Stimulated activated CD8-positive, alpha-beta memory T cell treated with anti-CD3 and anti-CD28 coated beads, Interleukin-15, amount 100 ng/mL, for 1 hour (primary cell): Measurements from ENCODE around the gene TEX29.

ENCODE experiments used
- DNase-seq: peaks from one replicate; pipeline ENCODE4 v3.0.0-alpha.2; 2020; ENCODE audit warnings: low read depth

TEX29 gene

GRCh38 chr13:111319998-111320911 lies at the start of gene TEX29:
TEX29 (plus strand) TSS chr13:111320642; CDS start chr13:111320891, 249 bp downstream.
- DNase-seq, result no peak

DNA sequence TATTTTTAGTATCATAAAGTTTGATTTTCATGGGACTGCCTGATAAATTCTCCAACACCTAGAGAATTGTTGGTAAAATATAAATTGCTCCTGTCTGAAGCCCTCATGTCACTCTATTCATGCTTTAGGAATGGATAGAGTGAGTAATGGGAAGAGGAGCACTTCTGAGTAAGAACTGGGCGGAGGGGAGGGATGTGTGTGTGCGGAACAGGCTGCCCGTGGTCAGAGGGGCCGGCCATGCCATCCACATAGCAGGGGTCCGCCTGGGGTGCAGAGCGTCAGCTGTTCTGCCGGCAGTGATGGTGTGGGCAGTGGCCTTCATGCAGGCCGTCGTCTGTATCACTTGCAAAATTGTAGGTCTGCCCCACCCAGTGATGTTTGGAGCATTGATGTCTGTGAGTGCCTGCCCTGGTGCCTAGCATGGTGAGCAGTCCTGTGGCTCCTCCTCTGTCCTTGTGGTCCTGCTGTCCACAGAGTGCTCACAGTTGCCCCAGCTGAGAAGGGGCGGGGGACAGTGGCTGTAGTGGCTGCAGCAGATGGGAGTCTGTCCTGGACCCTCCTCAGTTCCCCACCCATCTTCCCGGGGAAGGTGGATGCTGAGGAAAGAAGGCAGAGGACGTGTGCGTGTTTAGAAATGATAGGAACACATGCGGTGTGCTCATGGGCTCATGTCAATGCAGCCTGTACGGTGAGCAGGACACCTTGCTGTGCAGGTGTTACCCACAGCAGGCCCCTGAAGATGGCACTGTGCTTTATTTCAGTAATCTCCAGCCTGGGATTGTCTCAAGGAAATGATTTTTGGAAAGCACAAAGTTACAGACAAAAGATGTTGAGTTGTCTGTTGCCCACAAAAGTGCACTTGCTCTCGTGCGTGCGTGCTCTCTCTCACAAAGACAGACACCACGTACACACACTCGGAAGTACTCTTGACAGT lies 49.4 kb upstream of the TEX29 start:
- no peak for DNase-seq

- DNase-seq, result no peak
These were observed 48.3 kb upstream of the TEX29 start for GRCh38 chr13:111272117-111272516.

DNA sequence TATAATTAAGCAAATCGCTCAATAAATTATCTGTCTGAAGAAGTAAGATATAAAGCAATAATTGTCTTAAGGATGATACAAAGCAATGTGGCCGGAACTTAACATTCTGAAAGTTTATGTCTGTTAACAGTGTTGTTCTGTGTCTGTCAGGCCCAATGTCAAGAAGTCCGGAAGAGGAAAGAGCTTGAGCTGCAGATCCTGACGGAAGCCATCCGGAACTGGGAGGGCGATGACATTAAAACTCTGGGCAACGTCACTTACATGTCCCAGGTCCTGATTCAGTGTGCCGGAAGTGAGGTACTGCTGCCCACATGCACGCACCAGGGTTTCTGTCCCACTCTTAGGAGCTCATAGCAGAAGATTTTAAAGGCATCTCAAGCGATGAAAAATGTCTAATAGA lies 45.1 kb upstream of the TEX29 start:
- no peak for DNase-seq

DNA sequence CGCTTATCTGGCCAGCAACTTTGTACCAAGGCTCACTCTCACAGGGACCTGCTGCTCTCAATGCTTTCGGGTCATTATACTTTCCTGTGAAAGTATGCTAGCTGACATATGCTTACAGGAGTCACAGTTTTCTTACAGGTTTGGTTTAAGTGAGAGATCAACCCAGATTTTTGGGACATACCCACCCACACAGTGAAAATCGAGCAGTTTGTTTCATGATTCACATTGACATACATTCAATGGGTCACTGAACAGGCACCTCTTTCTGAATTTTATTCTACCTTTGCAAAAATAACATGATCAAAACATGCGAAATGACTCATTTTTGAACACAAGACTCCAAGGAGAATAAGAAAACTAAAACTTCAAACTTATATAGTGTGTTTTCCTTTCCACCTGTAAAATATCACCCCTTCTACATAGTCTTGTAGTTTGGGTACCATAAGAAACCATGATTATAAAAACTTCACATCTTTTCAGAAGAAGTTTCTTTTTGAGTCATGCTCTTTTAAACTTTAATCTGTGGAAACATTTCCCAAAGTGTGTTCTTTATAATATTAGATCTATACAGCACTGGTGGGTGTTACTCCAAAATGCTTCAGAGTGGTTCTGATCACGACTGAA lies 44.3 kb upstream of the TEX29 start:
- DNase-seq, result no peak

DNA sequence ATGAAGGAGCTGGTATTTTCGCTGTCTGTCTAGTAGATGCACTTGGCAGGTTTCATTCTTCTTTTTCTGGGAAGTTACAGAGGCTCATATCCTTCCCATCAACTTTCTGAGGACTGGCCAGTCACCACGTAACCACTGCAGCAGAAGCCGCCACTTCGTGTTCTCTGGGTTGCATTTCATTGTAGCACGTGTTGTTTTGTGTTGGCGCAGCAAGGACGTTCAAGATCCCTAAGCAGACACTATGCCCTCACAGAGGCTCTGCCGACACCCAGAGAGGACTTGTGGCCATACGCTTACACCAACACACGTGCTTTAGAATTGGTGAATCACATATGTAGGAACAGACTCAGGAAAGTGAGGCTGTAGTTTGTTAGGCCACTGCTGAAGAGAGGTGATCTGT lies 42.2 kb upstream of the TEX29 start:
- no peak for DNase-seq

GRCh38 chr13:111278743-111279652 lies 41.4 kb upstream of the TEX29 start:
- no peak for DNase-seq

DNA sequence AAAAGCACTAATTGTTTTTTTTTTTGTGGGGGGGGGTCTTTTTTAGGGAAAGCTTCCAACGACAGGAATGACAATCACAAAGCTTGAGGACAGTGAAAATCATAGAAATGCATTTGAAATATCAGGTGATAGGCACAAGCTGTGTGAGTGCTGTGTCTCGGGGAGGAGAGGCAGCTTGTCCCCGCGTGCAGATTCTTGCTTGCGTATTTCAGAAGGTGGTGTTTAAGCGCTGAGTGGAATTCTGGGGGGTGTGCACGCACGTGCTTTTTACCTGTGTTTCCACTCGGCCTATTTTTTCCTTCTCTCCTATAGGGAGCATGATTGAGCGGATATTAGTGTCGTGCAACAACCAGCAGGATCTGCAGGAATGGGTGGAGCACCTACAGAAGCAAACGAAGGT lies 40.2 kb upstream of the TEX29 start:
- no peak for DNase-seq

GRCh38 chr13:111280681-111281585 lies 39.5 kb upstream of the TEX29 start:
- no peak for DNase-seq

DNA sequence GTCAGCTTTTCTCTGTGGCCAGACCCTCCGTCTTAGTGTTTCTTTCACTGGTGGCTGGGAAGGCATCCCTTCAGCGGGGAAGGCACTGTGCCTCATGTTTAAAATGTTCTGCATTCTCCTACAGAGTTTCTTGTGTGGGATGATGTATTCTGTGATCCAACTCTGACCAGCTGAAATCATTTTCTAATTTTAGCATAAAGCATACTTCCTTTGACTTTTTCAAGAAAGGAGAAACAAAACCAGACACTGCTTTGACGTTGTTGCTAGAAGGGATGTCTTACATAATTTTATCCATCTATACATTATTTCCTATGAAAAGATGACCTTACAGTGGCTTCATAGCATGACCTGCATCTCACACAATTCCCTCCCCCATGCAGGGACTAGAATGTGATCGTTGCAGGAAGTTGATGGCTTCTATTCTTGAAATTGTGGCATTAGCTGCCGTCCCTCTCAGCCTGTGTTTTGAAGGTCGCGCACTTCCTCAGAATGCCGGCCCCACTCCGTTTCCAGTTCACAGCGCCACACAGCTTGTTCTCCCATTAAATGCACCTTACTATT lies 38.6 kb upstream of the TEX29 start:
- no peak for DNase-seq

DNA sequence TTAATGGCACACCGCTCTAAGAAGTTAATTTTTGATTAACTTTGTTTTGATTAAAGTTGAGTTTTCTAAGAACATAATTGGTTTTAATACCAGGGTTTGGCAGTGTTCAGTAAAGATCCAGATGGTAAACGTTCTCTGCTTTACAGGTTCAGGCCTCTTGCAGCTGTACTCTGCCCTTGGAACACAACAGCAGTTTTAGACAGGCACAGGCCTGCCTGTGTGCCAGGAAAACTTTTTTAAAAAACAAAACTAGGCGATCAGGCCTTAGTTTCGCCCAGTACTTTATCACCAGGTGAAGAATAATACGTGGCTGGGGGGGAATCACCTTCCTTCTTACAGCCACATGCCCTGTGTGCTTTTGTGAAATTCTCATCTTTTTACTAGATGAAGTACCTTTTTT lies 38.0 kb upstream of the TEX29 start:
- DNase-seq, result no peak

- no peak for DNase-seq
These were observed 37.4 kb upstream of the TEX29 start for GRCh38 chr13:111282997-111283396.

DNA sequence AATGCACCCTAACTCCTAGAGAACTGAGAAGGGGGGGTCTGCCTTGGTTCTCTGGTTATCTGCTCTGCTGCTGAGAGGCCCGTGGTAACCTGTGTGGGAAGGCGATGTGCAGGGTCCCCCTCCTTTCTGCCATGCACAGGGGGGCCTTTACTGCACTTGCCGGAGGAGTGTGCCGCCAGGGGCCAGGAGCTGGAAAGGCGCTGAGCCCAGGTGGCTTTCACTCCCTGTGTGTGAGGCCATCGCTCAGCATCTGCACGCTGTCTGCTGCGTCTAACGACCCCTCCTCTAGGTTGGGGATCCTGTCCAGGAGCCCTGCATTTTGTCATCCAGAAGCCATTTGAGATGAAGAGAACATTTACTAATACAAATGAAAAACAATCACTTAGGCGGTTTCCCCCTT lies 37.0 kb upstream of the TEX29 start:
- no peak for DNase-seq

GRCh38 chr13:111283991-111284390 lies 36.5 kb upstream of the TEX29 start:
- no peak for DNase-seq

DNA sequence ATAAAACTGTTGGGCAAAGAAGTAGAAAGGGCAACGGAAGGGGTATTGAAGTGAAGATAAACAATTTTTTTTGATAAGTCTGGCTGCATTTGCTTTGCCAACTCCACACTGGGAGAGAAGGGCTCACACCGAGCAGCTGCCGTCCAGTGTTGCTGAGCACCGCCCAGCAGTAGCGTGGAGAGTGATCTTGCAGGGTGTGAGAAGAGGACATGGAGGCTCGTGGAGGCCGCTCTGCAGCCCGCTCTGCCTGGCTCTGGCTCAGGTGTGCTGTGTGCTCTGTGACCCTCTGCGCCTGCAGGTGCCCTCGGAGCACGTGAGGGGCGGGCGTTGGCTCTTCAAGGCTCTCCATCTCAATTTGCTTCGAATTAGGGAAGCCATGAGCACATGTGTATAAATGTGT lies 35.9 kb upstream of the TEX29 start:
- no peak for DNase-seq

DNA sequence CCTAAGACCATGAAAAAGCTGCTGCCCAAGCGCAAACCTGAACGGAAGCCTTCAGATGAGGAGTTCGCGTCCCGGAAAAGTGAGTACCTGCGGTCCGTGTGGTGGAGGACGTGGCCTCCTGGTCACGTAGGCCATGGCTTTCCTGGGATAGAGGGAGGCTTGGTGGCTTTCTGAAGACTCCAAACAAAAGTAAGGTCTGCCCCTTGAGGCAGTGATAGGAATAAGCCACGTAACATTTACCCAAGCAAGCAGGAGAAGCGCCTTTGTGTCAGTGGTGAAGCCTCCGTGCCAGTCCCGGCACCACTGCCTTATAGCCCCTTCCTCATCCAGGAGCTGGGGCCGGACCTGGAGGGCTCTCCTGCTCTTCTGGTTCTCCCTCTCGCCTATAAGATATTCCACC lies 34.3 kb upstream of the TEX29 start:
- no peak for DNase-seq

DNA sequence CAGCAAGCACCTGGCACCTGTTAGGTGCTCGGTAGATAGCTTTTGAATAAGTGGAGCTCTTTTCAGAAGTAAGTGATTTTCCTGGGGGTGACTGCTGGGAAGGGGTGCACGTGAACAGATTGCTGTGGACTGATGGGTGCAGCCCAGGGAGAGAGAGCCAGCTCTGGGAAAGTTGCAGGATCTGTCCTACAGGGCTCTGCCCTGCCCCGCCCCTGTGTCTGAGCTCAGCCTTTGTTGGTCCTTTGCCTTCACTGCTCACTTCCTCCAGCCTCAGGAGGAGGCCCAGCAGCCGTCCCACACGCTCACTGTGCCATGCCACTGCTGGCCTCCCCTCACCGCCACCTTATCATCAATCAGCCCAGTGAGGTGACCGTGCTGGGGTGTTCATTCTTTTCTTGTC lies 33.7 kb upstream of the TEX29 start:
- no peak for DNase-seq

DNA sequence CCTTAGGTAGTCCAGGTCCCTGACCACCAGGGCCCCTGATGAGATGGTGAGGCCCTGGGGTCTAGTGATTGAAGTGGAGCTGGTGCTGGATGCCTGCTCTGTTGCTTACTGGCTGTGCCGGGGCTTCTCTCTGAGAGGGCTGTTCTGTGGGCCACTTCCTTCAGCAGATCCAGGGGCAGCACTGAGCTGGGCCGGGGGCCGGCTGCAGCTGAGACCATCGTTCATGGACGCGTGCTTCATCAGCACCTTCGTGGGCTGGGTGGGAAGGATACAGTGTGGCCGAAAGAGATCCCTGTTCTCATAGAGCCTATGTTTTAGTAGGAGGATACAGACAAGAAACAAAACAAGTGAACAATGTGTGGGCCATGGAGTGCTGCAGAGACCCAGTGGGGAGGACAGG lies 33.2 kb upstream of the TEX29 start:
- DNase-seq, result no peak

GRCh38 chr13:111288276-111288675 lies 32.2 kb upstream of the TEX29 start:
- DNase-seq, result no peak

GRCh38 chr13:111289251-111289650 lies 31.2 kb upstream of the TEX29 start:
- no peak for DNase-seq
